Coronary artery (tissue), 2 donors: Measurements from ENCODE around the gene SASH1.

Source experiments
- DNase-seq: peaks from one replicate; pipeline ENCODE4 v3.0.0-alpha.2; 2017; ENCODE audit warnings: low spot score
- H3K27ac ChIP-seq, 2 donors: fragments of 200-600 bp; sonication (generic); one replicate each; pipeline ENCODE4 v1.5.1; 2016 to 2019
- H3K4me3 ChIP-seq: fragments of 200-600 bp; sonication (generic); 2 replicates; pipeline ENCODE4 v1.5.1; 2016; ENCODE audit warnings: mild to moderate bottlenecking, moderate library complexity
- CTCF ChIP-seq: fragments of 200-600 bp; sonication (generic); IDR thresholded peaks from one replicate; pipeline ENCODE4 v1.5.1; 2019; ENCODE audit warnings: antibody characterized with exemption

SASH1 gene

GRCh38 chr6:148461986-148462577 is 119.4 kb downstream of the SASH1 start:
- H3K27ac ChIP-seq: peak overlapping the region in 1 of 2 donors; percentile 35
- DNase-seq: no peak
- no peak overlapping the region for H3K4me3 ChIP-seq
- TF ChIP-seq CTCF: no peak

- Histone ChIP-seq H3K27ac (no peak overlapping the region), H3K4me3 (no peak overlapping the region)
- no peak for DNase-seq
- no peak for TF ChIP-seq CTCF
These were observed 121.0 kb downstream of the SASH1 start for GRCh38 chr6:148463671-148464070.

GRCh38 chr6:148464319-148465010 is 121.8 kb downstream of the SASH1 start:
- Histone ChIP-seq H3K4me3 (no peak overlapping the region), H3K27ac (peak overlapping the region; percentile 63 to 78)
- peak; percentile 69 for TF ChIP-seq CTCF
- no peak for DNase-seq

GRCh38 chr6:148465011-148465335 is 122.3 kb downstream of the SASH1 start:
- no peak overlapping the region for H3K4me3 ChIP-seq
- no peak for TF ChIP-seq CTCF
- DNase-seq: no peak
- peak overlapping the region; percentile 63 to 78 for H3K27ac ChIP-seq

- H3K27ac ChIP-seq: peak overlapping the region; percentile 63 to 78
- DNase-seq: no peak
These were observed 123.0 kb downstream of the SASH1 start for GRCh38 chr6:148465670-148466069.

GRCh38 chr6:148466158-148466557 is 123.5 kb downstream of the SASH1 start:
- Histone ChIP-seq H3K4me3 (no peak overlapping the region), H3K27ac (peak overlapping the region; percentile 63 to 78)
- no peak for DNase-seq
- no peak for TF ChIP-seq CTCF

More at GRCh38 chr6:148465670-148466069, 123.0 kb downstream of the SASH1 start:
- TF ChIP-seq CTCF: no peak
- no peak overlapping the region for H3K4me3 ChIP-seq

- TF ChIP-seq CTCF: no peak
These were observed 125.3 kb downstream of the SASH1 start for GRCh38 chr6:148467926-148468325.

More at GRCh38 chr6:148467926-148468325, 125.3 kb downstream of the SASH1 start:
- Histone ChIP-seq H3K4me3 (no peak overlapping the region), H3K27ac (peak overlapping the region; percentile 18 to 33)
- no peak for DNase-seq
